Hepatic stellate cell (primary cell): Measurements from ENCODE around the gene ELOVL1.
"Not testable (repeated sequence)": the region's sequence is repeated elsewhere in the genome, so short reads cannot be mapped to it uniquely, and the experiment has no call there.

Experiments
- DNase-seq: peaks from one replicate; pipeline ENCODE4 v3.0.0; 2011; ENCODE audit warnings: low spot score

Gene ELOVL1

DNA sequence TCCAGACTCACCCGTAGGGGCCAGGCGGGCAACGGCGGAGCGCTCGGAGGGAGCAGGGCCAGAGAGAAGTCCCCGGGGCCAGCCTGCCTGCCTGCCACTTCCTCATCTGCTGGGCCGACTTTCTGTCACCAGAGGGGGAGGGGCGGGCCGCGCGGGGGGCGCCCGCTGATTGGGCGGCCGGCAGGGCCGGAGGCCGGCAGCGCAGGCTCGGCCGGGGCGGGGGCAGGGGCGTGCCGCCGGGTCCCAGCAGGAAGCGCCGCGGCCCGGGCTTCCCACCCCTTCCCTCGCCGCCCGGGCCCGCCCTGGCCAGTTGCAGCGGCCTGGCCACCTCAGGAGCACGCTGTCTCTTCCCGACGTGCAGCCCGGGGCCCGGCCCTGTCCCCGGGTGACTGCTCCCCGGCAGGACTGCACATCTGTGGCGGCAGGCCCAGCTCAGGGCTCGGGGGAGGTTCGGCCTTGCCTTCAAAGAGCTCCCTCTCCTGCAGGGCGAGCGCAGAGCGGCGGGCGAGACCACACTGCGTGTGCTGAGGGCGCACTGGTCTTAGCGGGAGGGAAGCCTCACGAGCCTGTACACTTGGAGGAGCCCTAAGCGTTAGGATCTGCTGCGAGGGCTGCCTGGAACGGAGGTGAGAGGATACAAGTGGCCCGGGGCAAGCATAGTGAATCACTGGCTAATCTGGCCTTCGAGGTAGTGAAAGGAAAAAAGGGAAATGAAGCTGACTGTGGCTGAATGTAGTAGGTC, at the start of gene ELOVL1:
ELOVL1 (minus strand) TSS at position 108 of the 742 bp plus-strand sequence. CDS start 2,402 bp downstream, outside the sequence.
- peak; percentile 95 for DNase-seq

DNA sequence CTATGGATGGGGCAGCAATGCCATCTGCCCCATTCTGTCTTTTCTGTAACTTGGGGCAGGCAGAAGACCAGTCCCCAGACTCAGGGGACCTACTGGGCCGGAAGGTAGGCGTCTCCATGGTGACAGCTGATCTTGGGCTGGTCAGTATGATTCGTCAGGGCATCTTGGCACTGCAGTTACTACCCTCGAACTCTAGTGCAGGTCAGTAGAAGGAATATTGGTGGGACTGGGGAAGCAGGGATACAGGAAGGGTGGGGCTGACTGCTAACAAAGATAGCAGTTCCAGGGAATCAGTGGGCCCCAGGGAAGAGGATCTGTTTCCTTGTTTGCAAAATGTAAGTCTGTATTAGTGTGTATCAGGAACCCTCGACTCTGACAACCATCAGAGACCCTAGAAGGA, 48.1 kb upstream of the ELOVL1 start:
- DNase-seq, result no peak

DNA sequence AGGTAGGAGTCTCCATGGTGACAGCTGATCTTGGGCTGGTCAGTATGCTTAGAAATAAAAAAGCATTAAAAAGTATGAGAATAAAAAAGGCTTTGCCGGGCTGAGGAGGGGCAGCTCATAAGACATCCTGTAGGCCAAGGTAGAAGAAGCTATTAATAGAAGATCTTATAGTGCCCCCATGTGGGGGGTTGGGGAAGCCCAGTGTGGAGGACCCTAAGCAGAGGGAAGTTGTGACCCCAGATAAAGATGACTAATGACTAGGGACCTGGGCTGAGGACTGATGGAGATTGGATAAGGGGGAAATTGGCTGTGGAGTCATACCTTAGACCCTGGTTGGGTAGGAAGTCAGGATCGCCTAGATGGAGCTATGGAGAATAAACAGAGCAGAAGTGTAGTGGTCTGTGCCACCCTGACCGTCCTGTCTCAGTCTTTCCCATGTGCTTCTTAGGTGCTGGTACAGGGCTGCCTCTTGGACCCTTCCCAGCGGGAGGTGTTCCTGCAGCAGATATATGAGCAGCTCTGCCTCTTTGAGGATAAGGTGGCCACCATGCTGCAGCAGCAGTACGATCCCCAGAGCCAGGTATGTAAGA, 46.9 kb upstream of the ELOVL1 start:
- peak; percentile 44 for DNase-seq

DNA sequence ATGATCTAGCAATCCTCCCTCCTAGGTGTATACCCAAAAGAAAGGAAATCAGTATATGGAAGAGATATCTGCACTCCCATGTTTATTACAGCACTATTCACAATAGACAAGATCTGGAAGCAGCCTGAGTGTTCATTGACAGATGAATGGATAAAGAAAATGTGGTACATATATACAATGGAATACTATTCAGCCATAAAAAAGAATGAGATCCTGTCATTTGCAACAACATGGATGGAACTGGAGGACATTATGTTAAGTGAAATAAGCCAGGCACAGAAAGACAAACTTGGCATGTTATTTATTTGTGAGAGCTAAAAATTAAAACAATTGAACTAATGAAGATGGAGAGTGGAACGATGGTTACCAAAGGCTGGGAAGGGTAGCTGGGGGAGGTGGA, 45.6 kb upstream of the ELOVL1 start:
- not testable (repeated sequence) for DNase-seq

DNA sequence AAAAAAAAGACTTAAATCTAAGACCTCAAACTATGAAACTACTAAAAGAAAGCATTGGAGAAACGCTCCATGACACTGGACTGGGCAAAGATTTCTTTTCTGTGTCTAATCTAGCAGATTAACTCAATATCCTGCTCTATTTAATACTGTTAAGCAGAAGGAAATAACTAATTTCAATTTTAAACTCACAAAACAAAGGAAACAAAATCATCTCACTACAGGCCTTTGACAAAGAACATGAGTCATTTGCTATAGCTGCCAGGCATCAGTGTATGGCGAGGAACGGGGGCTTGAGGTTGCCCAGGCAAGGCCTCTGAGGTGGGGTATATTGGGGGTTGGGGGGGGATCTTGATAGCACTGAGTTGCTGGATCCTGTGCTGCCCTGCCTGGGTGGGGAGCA, 42.8 kb upstream of the ELOVL1 start:
- no peak for DNase-seq

DNA sequence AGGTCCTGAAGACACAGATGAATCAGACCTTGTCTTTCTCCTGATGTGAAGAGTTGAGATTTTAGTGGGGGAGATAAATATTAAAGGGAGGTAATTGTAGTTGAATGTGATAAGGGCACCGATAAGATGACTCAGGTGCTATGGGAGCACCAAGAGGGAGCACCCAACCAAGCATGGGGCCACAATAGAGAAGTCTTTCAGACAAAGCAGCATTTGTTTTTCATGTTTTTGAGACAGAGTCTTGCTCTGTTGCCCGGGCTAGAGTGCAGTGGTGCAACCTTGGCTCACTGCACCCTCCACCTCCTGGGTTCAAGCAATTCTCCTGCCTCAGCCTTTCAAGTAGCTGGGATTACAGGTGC, 38.0 kb upstream of the ELOVL1 start:
- DNase-seq, result no peak

DNA sequence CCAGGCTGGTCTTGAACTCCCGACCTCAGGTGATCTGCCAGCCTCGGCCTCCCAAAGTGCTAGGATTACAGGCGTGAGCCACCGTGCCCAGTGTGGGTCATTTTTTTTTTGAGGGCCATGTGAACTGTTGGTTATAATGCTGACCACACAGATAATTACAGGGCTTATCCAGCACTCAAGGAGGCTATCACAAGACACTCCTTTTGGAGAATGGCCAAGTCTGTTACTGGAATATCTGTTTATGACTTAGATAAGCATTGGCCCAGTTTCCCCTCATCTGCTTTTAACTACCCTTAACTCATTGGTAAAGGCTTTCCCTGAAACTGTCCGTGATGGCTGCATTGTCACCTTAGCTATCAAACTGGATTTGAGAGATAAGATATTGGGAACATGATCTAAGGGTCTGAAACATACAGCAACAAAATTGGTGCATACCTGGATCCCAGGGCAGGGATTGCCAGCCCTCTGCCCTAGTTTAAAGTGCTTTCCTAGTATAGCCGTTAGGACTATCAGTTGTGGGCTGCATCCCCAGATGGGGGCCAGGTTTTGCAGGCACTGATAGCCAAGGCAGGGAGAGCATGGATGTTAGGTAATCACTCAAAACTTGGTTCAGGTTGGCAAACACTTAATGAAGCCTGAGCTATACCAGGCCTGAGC, 37.5 kb upstream of the ELOVL1 start:
- DNase-seq, result no peak

DNA sequence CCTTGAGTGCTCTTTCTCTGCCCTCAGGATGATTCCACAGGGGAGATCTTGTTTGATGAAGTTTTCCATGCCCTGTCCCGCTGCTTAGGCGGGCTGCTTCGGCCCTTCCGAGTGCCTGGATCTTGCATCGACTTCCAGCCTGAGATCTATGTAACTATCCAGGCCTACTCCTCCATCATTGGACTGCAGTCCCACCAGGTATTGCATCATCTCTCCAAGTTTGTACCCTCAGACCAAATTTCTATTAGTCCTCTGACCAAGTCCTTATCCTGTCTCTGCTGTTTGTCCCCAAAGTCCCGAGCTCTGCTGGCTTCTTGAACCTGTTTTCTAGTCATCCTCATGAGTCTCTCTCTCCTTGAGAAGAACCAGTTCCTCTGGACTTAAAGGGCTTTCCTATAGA, 36.5 kb upstream of the ELOVL1 start:
- DNase-seq, result no peak

DNA sequence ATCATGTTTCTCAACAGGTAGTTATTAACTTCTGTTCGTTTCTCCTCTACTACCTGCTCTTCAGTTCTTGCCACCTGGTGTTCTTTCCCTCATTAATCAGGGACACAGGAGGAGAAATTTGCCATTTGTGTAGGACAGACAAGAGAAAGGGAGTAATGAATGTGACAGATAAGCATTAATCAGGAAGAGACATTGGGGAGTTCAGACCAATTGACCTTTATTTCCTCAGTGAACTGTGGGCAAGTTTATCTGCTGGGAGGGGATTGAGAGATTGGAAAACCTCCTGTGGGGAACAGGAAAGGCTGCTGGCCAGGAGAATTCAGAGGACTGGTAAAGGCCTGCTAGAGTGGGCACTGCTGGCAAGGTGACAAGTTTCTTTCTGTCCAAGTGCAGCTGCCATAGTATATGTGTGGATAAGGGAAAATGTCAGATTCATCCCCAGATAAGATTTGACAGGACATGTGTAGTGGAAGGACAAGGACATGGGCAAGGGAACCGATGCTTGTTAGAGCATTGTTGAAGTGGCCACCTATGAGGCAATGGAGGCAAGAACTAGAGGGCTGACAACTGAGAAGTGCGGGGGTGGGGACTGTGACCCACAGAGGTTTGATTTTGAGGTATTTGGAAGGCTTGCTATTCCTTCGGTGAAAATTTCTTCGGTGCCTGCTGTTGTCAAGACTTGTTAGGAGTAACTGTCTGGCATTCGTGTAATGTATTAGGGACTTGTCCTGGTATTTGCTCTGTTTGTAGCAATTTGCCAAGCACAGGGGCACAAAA, 34.5 kb upstream of the ELOVL1 start:
- DNase-seq, result no peak

DNA sequence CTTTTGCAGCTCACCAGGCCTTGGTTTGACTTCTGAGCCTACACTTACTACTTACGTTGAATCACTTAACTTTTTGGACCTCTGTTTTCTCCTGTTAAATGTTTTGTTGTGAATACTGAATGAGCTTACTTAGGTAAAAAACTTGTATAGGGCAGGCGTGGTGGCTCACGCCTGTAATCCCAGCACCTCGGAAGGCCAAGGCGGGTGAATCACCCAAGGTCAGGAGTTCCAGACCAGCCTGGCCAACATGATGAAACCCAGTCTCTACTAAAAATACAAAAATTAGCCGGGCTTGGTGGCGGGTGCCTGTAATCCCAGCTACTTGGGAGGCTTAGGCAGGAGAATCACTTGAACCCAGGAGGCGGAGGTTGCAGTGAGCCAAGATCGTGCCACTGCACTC, 32.6 kb upstream of the ELOVL1 start:
- DNase-seq, result not testable (repeated sequence)

DNA sequence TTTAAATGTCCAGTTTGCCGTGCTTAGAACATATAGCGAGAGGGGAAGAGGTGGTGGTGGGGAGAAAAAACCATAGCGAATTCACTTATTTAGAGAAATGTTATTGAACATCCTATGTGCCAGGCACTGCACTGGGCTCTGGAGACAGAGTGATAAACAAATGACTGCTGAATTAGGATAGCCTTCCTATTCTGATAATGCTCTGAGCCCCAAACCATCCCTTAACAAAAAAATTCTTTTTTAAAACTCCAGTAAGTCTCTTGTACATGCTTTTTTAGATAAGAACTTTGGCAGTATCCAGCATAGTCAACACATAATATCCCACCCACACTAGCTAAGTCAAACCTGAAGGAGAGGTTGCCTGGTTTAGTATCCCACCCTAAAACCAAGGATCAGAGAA, 30.4 kb upstream of the ELOVL1 start:
- DNase-seq, result no peak

DNA sequence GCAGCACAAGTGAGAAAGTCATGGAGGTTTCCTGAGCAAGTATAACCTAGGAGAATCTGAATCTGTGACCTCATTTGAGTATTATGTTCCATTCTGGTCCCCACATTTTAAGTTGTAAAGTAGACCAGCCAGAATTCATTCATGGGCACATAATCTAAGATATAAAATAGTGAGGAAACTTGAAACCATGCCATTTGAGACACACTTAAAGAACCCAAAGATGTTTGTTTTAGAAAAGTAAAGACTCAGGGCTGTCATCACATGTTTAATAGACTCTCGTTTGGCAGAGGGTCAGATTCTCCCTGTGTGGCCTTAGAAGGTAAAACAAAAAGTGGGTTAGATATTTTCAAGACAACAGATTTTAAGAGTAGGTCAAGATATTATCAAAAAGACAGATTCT, 28.2 kb upstream of the ELOVL1 start:
- DNase-seq, result no peak

DNA sequence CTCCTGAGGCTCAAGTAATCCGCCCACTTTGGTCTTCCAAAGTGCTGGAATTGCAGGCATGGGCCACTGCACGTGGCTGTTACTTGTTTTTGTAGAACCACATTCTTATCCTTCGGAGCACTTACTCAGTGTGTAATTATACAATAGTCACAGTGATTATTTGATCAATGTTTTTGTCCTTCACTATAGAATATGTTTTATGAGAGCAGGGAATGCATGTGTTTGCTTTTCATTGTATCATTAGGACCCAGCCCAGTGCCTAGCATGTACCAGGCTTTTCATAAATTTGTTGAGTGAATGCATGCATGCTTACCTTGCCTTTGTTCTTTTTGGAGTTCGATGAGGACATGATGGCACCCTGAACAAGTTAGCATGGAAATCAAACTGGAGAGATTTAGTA, 27.7 kb upstream of the ELOVL1 start:
- DNase-seq, result no peak

DNA sequence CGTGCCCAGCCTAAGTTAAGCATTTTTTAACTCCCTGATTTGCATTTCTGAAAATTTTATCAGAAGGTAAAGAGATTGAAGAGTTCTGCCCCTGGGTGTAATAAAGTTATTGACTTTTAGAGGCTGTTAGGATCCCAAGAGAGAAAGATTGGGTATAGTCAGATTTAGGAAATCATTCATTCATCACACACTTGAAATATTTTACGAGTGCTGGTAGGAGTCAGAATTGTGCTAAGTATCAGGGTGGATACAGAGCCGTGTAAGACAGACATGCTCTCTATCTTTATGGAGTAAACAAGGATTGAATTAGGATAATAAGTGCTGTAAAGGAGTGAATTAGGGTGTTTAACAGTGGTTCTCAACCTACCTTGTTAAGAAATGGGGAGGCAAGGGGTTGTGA, 24.9 kb upstream of the ELOVL1 start:
- no peak for DNase-seq

DNA sequence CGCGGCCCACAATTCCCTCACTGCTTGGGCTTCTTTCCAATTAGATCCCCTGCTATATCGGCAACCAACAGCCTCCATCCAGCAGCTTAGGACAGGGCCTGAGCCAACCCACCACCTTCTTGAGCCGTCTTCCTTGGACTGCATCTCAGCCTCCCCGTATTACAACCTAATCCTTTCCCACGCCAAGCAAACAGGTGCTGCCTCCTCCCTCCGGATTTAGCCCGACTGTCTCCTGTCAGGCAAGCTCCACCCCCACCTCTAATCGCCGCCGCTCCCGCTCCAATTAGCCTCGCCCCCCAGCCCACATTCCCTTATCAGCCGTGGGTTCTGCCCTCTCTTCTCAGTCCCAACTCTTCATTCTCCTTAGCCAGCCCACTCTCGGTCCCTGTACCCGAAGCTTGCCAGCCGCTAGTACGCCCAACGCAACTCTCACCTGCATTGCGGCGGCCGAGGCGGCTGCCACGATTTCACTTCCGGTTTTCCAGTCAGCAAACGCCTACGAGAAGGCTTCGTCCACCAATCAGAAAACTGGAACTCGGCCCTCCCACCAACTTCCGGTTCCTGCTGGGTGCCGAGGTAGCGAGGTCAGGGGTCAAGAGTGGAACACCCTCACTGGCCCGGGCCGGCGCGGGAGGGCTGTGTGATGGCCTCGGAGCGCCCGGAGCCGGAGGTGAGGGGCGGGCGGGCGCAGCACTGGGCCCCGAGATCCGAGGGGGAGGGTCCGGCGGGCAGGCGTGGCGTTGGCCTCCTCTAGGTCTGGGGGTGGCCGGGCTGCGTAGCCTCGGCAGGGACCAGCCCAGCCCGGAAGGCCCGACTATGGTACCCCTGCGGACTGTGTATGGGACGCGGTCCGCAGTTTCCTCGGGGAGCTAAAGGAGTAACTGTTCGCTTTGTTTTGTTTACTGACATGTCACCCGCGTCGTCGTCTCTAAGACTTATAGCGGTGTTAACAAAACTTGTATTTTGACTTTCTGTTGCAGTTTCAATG, 21.8 kb upstream of the ELOVL1 start, which contains the start of the genes MED8 and SZT2:
MED8 (minus strand) TSS at position 475 of the 988 bp plus-strand sequence; CDS start at position 439, 36 bp downstream.
SZT2 (plus strand) TSS at position 574 of the 988 bp plus-strand sequence; CDS start at position 644, 70 bp downstream.
- peak; percentile 97 for DNase-seq

DNA sequence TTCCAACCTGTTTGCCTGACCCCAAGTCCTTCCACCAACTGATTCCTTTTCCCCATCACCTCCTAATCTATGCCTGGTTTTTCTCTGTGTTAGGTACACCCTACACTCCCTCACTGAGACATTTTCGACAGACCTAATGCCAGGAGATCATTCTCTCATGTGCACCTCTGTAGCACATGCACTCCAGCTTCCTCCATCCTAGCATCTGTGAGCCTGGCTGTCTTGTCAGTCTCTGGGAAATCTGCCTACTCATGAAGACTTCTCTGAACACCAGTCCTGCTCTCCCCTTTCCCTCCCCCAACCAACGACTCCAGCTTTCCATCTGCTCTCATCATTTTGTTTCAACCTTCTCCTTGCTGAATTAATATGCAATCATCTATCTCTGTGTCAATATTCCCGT, 20.8 kb upstream of the ELOVL1 start:
- DNase-seq, result no peak

DNA sequence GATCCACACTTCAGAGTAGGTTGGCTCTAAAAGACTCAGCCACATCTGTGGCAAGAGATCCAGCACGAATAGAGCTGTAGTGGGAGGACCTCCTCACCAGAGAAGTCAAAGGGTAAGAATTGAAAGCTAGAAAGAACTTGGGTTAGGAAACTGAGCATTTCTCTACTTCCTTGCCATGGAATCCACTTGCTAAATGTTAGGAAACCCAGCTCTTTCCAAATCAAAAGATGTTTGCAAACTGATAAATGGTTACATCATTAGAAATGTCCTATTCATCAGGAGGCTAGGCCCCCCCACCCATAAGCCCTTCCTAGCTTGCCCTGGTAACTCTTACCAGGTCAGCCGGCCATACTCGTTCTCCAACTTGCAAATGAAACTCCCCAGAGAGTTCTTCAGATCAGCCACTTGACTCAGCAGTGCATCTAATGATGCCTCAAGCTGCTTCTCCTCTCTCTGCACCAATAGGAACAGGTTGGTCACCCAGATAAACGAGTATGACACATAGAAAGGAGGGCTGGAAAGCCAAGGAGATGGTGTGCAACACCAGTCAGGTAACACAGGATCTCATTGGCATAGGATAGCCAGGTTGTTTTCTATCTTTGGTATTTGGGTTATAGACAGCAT, 20.3 kb upstream of the ELOVL1 start:
- DNase-seq, result no peak

DNA sequence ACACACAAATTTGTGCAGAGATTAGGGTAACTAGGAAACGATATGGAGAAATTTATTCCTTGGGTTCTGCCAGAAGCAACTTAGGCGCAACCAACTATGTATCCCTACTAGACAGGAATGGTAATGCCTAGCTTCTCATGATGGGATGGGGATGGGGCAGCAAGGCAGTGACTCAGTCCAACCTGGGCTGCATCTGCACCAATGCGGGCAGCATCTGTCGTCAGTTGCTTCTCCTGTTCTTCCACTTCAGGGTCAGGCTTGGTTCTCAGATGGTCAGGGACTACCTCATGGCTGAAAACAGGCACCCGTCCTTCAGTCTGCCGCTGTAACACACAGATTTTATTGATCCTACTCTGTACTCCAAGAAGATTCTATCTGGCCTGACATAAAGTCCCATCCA, 18.9 kb upstream of the ELOVL1 start:
- no peak for DNase-seq

DNA sequence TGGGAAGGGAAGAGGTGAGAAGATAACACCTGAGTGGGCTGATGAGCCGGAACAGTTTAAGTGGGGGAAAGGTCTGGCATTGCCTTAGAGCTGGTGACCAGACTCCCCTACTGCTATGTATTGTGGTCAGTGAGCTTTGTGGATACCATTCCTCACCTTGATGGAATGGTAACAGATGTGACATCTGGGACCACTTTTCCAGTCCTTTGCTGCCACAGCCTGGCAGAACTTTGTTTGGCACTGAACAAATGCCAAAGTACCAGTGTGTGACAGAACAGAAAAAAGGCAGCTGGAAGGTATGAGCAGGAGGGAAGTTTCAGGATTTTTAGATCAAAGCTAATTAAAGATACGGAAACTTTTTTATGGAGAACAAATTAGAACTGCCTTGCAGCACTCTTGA, 15.6 kb upstream of the ELOVL1 start:
- DNase-seq, result no peak

DNA sequence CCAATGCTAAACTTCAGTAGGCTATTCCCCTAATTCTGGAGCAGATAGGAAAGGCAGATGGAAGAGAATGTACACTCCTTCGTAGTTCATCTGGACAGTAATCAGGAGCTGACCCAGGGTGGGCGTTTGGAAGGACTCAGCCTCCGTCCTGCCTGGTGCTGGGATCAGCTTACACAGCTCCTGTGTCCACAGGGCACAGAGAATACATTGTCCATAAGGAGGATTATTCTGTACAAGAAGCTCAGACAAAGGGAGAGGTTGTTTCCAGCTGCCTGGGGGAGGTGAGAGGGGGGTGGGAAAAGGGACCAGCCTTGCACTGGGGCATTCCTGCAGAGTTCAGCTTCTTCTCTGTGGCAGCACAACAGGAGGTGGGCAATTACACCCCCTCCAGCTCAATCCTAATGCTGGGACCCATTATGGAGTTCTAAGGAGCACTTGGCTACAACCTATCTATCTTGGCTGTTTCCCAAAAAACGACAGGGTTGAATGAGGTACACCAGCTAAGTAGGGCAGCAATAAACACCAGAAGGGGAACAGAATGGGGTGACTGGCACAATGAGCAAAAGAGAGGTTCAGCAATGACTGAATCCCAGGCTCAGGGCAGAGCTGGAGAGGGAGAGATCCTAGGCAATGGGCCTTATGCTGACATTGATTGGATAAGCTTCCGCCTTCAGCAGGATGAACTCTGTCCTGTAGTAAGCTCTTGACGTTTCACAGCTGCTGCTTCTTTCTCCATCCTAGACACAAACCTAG, 14.4 kb upstream of the ELOVL1 start:
- DNase-seq, result no peak
